Hepatocyte (in vitro differentiated cells): ENCODE data around the gene EXOSC7. TPM values are rescaled to one million over a fixed set of nuclear protein-coding genes. Genes with fewer than 3 reads are reported as not detected.
A peak's percentile ranks its signal among the peaks of the same experiment; 100 is the strongest.

Source experiments
- DNase-seq: peaks from one replicate; pipeline ENCODE4 v3.0.0-alpha.2; 2016; ENCODE audit warnings: low spot score
- H2AFZ ChIP-seq: fragments of 200-600 bp; sonication (generic); 2 replicates; pipeline ENCODE4 v1.6.0; 2016; ENCODE audit warnings: antibody characterized with exemption, mild to moderate bottlenecking
- H3K27ac ChIP-seq: fragments of 200-600 bp; sonication (generic); 2 replicates; pipeline ENCODE4 v1.5.1; 2016; ENCODE audit warnings: mild to moderate bottlenecking
- H3K27me3 ChIP-seq: fragments of 200-600 bp; sonication (generic); 2 replicates; pipeline ENCODE4 v1.6.1; 2016
- H3K36me3 ChIP-seq: fragments of 200-600 bp; sonication (generic); replicated peaks from 2 replicates; pipeline ENCODE4 v1.5.1; 2016; ENCODE audit warnings: low read depth; ENCODE audit not compliant: insufficient read depth
- H3K4me1 ChIP-seq: fragments of 200-600 bp; sonication (generic); 2 replicates; pipeline ENCODE4 v1.5.1; 2016; ENCODE audit warnings: mild to moderate bottlenecking, moderate library complexity; ENCODE audit not compliant: insufficient read depth
- H3K4me2 ChIP-seq: fragments of 200-600 bp; sonication (generic); 2 replicates; pipeline ENCODE4 v1.6.0; 2016
- H3K4me3 ChIP-seq: fragments of 200-600 bp; sonication (generic); 2 replicates; pipeline ENCODE4 v1.5.1; 2016; ENCODE audit warnings: mild to moderate bottlenecking
- H3K79me2 ChIP-seq: fragments of 200-600 bp; sonication (generic); 2 replicates; pipeline ENCODE4 v1.6.0; 2017; ENCODE audit warnings: mild to moderate bottlenecking
- H3K9me2 ChIP-seq: fragments of 200-600 bp; sonication (generic); replicated peaks from 2 replicates; pipeline ENCODE4 v1.6.0; 2017; ENCODE audit warnings: mild to moderate bottlenecking; ENCODE audit not compliant: insufficient read depth
- H3K9me3 ChIP-seq: fragments of 200-600 bp; sonication (generic); 2 replicates; pipeline ENCODE4 v1.5.1; 2016; ENCODE audit warnings: low read depth, mild to moderate bottlenecking
- H4K20me1 ChIP-seq: fragments of 200-600 bp; sonication (generic); 2 replicates; pipeline ENCODE4 v1.6.0; 2016; ENCODE audit warnings: mild to moderate bottlenecking; ENCODE audit not compliant: insufficient read depth, poor library complexity, severe bottlenecking
- CTCF ChIP-seq: fragments of 200-600 bp; sonication (generic); IDR thresholded peaks from 2 replicates; pipeline ENCODE4 v1.5.1; 2016; ENCODE audit warnings: antibody characterized with exemption, mild to moderate bottlenecking; ENCODE audit not compliant: poor library complexity
- EZH2 ChIP-seq: fragments of 200-600 bp; sonication (generic); IDR thresholded peaks from 2 replicates; pipeline ENCODE4 v1.6.1; 2016; ENCODE audit warnings: antibody characterized with exemption, mild to moderate bottlenecking, borderline replicate concordance
- EZH2phosphoT487 ChIP-seq: fragments of 200-600 bp; sonication (generic); IDR thresholded peaks from one replicate; pipeline ENCODE4 v1.6.1; 2018; ENCODE audit warnings: antibody characterized with exemption, mild to moderate bottlenecking, low read depth, moderate library complexity; ENCODE audit not compliant: unreplicated experiment, severe bottlenecking
- WGBS: methylation state at CpG from one replicate; pipeline ENCODE4 v1.1.6; 2016; ENCODE audit warnings: low lambda C conversion rate; ENCODE audit errors: missing lambda C conversion rate; 5-methylcytosine and 5-hydroxymethylcytosine counted together
- polyA plus RNA-seq: library from polyadenylated mRNA; unstranded; fragments of >200 nt; fragmentation: Nextera tagmentation; extraction: Ambion mirVana; gene quantifications from 2 replicates; pipeline ENCODE4 v1.2.1, GENCODE V29; 2016
- total RNA-seq: library from RNA; depleted of rRNA; stranded (reverse); fragments of >200 nt; gene quantifications from 2 replicates; pipeline ENCODE4 v1.2.3, GENCODE V29; 2014

Gene EXOSC7
- total RNA-seq (46.7 and 53.3 TPM in 2 replicates), polyA plus RNA-seq (55.8 and 61.3 TPM in 2 replicates)

- peak within 1 kb of the TSS; percentile 100 for H2AFZ ChIP-seq
- H3K36me3 ChIP-seq: no peaks in the 10 kb centered on the region
- TF ChIP-seq CTCF (no peak), EZH2 (no peak), EZH2phosphoT487 (no peak)
Observed at GRCh38 chr3:44976002-44976815, at the start of gene EXOSC7, which contains the start of gene ZDHHC3. Gene EXOSC7 (plus strand): TSS chr3:44976244. CDS start chr3:44976278, 34 bp downstream. Gene ZDHHC3 (minus strand): TSS chr3:44976174. CDS start chr3:44959436, 16,738 bp downstream.

GRCh38 chr3:44926921-44927320, 49.1 kb upstream of the EXOSC7 start:
- H3K27ac ChIP-seq: no peak overlapping the region
- no peak overlapping the region for H2AFZ ChIP-seq
- no peaks in the 10 kb centered on the region for H3K27me3 ChIP-seq
- no peaks in the 10 kb centered on the region for H3K9me3 ChIP-seq
- no peak overlapping the region for H3K4me3 ChIP-seq
- no peaks in the 10 kb centered on the region for H3K9me2 ChIP-seq
- no peak overlapping the region for H3K4me2 ChIP-seq
- WGBS: 88% methylated on average over 7 of the region's 7 CpGs
- H3K4me1 ChIP-seq: no peaks in the 10 kb centered on the region
- TF ChIP-seq CTCF (no peak), EZH2phosphoT487 (no peak), EZH2 (no peak)
- H3K36me3 ChIP-seq: no peaks in the 10 kb centered on the region
- H3K79me2 ChIP-seq: no peaks in the 10 kb centered on the region
- DNase-seq: no peak
- H4K20me1 ChIP-seq: no peaks in the 10 kb centered on the region

More at GRCh38 chr3:44976002-44976815, at the start of gene EXOSC7, which contains the start of gene ZDHHC3:
- WGBS: 1% methylated on average over 67 of the region's 82 CpGs
- peaks cover 93% of the 10 kb centered on the region for H3K79me2 ChIP-seq
- peak within 1 kb of the TSS; percentile 100 for H3K4me3 ChIP-seq
- no peaks in the 10 kb centered on the region for H3K9me3 ChIP-seq
- peak within 1 kb of the TSS; percentile 87 for H3K4me2 ChIP-seq
- H3K9me2 ChIP-seq: no peaks in the 10 kb centered on the region
- no peaks in the 10 kb centered on the region for H3K27me3 ChIP-seq
- H3K27ac ChIP-seq: peak within 1 kb of the TSS; percentile 100
- peak; percentile 94 for DNase-seq
- peaks cover 9% of the 10 kb centered on the region for H3K4me1 ChIP-seq
- H4K20me1 ChIP-seq: peaks cover 2% of the 10 kb centered on the region

- H3K9me3 ChIP-seq: no peaks in the 10 kb centered on the region
- TF ChIP-seq EZH2 (no peak), EZH2phosphoT487 (no peak), CTCF (no peak)
- no peaks in the 10 kb centered on the region for H3K9me2 ChIP-seq
- H3K79me2 ChIP-seq: no peaks in the 10 kb centered on the region
- no peak overlapping the region for H3K4me3 ChIP-seq
- no peaks in the 10 kb centered on the region for H3K27me3 ChIP-seq
- no peak overlapping the region for H3K4me2 ChIP-seq
- DNase-seq: no peak
- H3K36me3 ChIP-seq: no peaks in the 10 kb centered on the region
- H2AFZ ChIP-seq: no peak overlapping the region
- 91% methylated on average over 7 of the region's 7 CpGs for WGBS
- no peak overlapping the region for H3K27ac ChIP-seq
- H4K20me1 ChIP-seq: no peaks in the 10 kb centered on the region
- no peaks in the 10 kb centered on the region for H3K4me1 ChIP-seq
Observed at GRCh38 chr3:44927371-44927770, 48.7 kb upstream of the EXOSC7 start.
